DND-41 (cell line): ENCODE measurements around the gene HDGF.

Experiments used
- EZH2 ChIP-seq: IDR thresholded peaks from 3 replicates; pipeline ENCODE4 v1.6.1; 2012; ENCODE audit warnings: borderline replicate concordance, low read depth, mild to moderate bottlenecking, moderate library complexity, low read length, inconsistent platforms; ENCODE audit not compliant: severe bottlenecking
- TF ChIP-seq, protein P1 (sequence below): IDR thresholded peaks from 2 replicates; pipeline ENCODE4 v1.5.1; 2012; ENCODE audit warnings: borderline replicate concordance, low read length, moderate library complexity, mild to moderate bottlenecking; ENCODE audit not compliant: poor library complexity, severe bottlenecking; ENCODE audit errors: extremely low read depth

DNA sequence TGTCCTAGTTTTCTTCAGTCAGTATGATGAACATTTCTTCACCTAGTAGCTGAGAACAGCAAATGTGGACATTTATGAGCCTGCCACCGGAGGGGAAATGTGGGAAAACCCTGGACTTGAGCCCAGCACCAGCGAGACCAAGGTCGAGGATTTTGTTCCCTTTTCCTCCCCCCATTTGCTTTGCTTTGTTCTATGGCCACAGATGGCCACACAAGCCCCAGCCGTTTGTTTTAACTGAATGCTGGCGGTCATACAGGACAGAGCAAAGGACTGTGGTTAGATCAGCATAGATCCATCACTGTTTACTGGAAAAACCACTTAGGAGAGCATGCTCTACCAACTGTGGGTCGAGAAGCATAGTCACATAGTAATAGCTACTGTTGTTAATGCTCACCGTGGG is 44.3 kb upstream of the HDGF start:
- TF ChIP-seq, protein P1, sequence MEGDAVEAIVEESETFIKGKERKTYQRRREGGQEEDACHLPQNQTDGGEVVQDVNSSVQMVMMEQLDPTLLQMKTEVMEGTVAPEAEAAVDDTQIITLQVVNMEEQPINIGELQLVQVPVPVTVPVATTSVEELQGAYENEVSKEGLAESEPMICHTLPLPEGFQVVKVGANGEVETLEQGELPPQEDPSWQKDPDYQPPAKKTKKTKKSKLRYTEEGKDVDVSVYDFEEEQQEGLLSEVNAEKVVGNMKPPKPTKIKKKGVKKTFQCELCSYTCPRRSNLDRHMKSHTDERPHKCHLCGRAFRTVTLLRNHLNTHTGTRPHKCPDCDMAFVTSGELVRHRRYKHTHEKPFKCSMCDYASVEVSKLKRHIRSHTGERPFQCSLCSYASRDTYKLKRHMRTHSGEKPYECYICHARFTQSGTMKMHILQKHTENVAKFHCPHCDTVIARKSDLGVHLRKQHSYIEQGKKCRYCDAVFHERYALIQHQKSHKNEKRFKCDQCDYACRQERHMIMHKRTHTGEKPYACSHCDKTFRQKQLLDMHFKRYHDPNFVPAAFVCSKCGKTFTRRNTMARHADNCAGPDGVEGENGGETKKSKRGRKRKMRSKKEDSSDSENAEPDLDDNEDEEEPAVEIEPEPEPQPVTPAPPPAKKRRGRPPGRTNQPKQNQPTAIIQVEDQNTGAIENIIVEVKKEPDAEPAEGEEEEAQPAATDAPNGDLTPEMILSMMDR: no peak
- no peak for TF ChIP-seq EZH2
